IMR-90 (cell line): ENCODE data around the gene NT5DC3. TPM values are rescaled to one million over a fixed set of nuclear protein-coding genes. Genes with fewer than 3 reads are reported as not detected.

Source experiments
- ATAC-seq: fragments of 200-7000 bp; cut with Tn5 transposase; 2 replicates; pipeline ENCODE4 v1.9.1; 2020; ENCODE audit warnings: low read depth, mild to moderate bottlenecking, moderate library complexity
- BruUV-seq: library from RNA; stranded (reverse); fragments of 400-500 nt; replicated peaks from 2 replicates; lab custom pipeline; 2021; lab: Mats Ljungman, UMichigan
- CTCF ChIA-PET: fragments of 300-600 bp; formaldehyde crosslinking; extraction: SDS; loops from one replicate; lab custom pipeline; 2021; ENCODE audit warnings: antibody characterized with exemption; lab: Yijun Ruan, JAX
- POLR2A ChIA-PET: fragments of 300-600 bp; sonication (Branson Sonifier 250); formaldehyde crosslinking; loops from one replicate; lab custom pipeline; 2022; ENCODE audit warnings: antibody characterized with exemption; ENCODE audit not compliant: unreplicated experiment; lab: Charles Lee
- DNase-seq: peaks from one replicate; pipeline ENCODE4 v3.0.0; 2013
- H2AFZ ChIP-seq: replicated peaks from 2 replicates; pipeline ENCODE3; 2013; ENCODE audit warnings: low read length, mild to moderate bottlenecking; ENCODE audit not compliant: poor library complexity
- H2AK5ac ChIP-seq: 2 replicates; pipeline ENCODE4 v1.6.1; 2013; ENCODE audit warnings: low read depth, low read length, inconsistent platforms
- H2AK9ac ChIP-seq: replicated peaks from 2 replicates; pipeline ENCODE3; 2013; ENCODE audit warnings: mild to moderate bottlenecking, low read depth, low read length, moderate library complexity; ENCODE audit not compliant: poor library complexity
- H2BK120ac ChIP-seq: 2 replicates; pipeline ENCODE4 v1.6.1; 2013; ENCODE audit warnings: low read depth, low read length, inconsistent platforms
- H2BK15ac ChIP-seq: 3 replicates; pipeline ENCODE4 v1.6.1; 2013; ENCODE audit warnings: low read depth, low read length, inconsistent platforms
- H2BK20ac ChIP-seq: 2 replicates; pipeline ENCODE4 v1.6.1; 2013; ENCODE audit warnings: low read depth, mild to moderate bottlenecking, inconsistent platforms, low read length, moderate library complexity
- H2BK5ac ChIP-seq: 2 replicates; pipeline ENCODE4 v1.6.1; 2013; ENCODE audit warnings: mild to moderate bottlenecking, low read depth, low read length, inconsistent platforms; ENCODE audit not compliant: poor library complexity, severe bottlenecking
- H3K14ac ChIP-seq: replicated peaks from 2 replicates; pipeline ENCODE4 v1.6.1; 2013; ENCODE audit warnings: low read depth, low read length, inconsistent platforms
- H3K18ac ChIP-seq: 2 replicates; pipeline ENCODE4 v1.6.1; 2013; ENCODE audit warnings: low read depth, low read length, control low read depth
- H3K23ac ChIP-seq: 2 replicates; pipeline ENCODE4 v1.6.1; 2013; ENCODE audit warnings: low read depth, low read length, inconsistent platforms
- H3K27ac ChIP-seq: 2 replicates; pipeline ENCODE4 v1.5.1; 2013; ENCODE audit warnings: mild to moderate bottlenecking, control low read depth, low read length; ENCODE audit not compliant: insufficient read depth
- H3K27me3 ChIP-seq: 2 replicates; pipeline ENCODE4 v1.6.1; 2013; ENCODE audit warnings: low read length; ENCODE audit not compliant: control insufficient read depth, insufficient read depth
- H3K36me3 ChIP-seq: 2 replicates; pipeline ENCODE4 v1.6.1; 2013; ENCODE audit warnings: low read length, mixed read lengths; ENCODE audit not compliant: control insufficient read depth, insufficient read depth
- H3K4ac ChIP-seq: 2 replicates; pipeline ENCODE4 v1.6.1; 2013; ENCODE audit warnings: low read depth, low read length, inconsistent platforms
- H3K4me1 ChIP-seq: 2 replicates; pipeline ENCODE4 v1.6.1; 2013; ENCODE audit warnings: low read length, mixed read lengths; ENCODE audit not compliant: control insufficient read depth, insufficient read depth
- H3K4me2 ChIP-seq: 2 replicates; pipeline ENCODE4 v1.6.1; 2013; ENCODE audit warnings: low read depth, mild to moderate bottlenecking, control low read depth, low read length, moderate library complexity
- H3K4me3 ChIP-seq: 2 replicates; pipeline ENCODE4 v1.5.1; 2013; ENCODE audit warnings: low read depth, mild to moderate bottlenecking, control low read depth, low read length, moderate library complexity; ENCODE audit not compliant: insufficient read depth
- H3K56ac ChIP-seq: 2 replicates; pipeline ENCODE4 v1.6.1; 2013; ENCODE audit warnings: low read length, inconsistent platforms; ENCODE audit not compliant: insufficient read depth; ENCODE audit errors: extremely low read depth
- H3K79me1 ChIP-seq, 2 experiments: 2 replicates each; pipeline ENCODE4 v1.6.1; 2013; ENCODE audit warnings: low read length in 2 of 2, inconsistent platforms in 1 of 2, low read depth in 1 of 2
- H3K9ac ChIP-seq: 2 replicates; pipeline ENCODE4 v1.6.1; 2013; ENCODE audit warnings: low read depth, low read length, control low read depth
- H3K9me1 ChIP-seq: 2 replicates; pipeline ENCODE4 v1.6.1; 2013; ENCODE audit warnings: low read length, inconsistent platforms; ENCODE audit not compliant: insufficient read depth
- H3K9me3 ChIP-seq: 2 replicates; pipeline ENCODE4 v1.6.1; 2013; ENCODE audit warnings: low read length; ENCODE audit not compliant: control insufficient read depth, insufficient read depth
- H4K20me1 ChIP-seq: 2 replicates; pipeline ENCODE4 v1.6.1; 2013; ENCODE audit warnings: low read length, inconsistent platforms; ENCODE audit not compliant: insufficient read depth
- H4K5ac ChIP-seq: 2 replicates; pipeline ENCODE4 v1.6.1; 2013; ENCODE audit warnings: mild to moderate bottlenecking, low read depth, low read length, control low read depth
- H4K8ac ChIP-seq, 2 experiments: 2 replicates each; pipeline ENCODE4 v1.6.1; 2013; ENCODE audit warnings: low read depth in 2 of 2, low read length in 2 of 2, control low read depth in 1 of 2, inconsistent platforms in 1 of 2
- H4K91ac ChIP-seq: 2 replicates; pipeline ENCODE4 v1.6.1; 2013; ENCODE audit warnings: low read depth, low read length, inconsistent platforms; ENCODE audit not compliant: insufficient read depth
- CEBPB ChIP-seq: IDR thresholded peaks from 2 replicates; pipeline ENCODE4 v1.6.1; 2012; ENCODE audit warnings: low read depth, low read length, improper control_type of control experiment
- CHD1 ChIP-seq: IDR thresholded peaks from 2 replicates; pipeline ENCODE4 v1.6.1; 2012; ENCODE audit warnings: low read depth, low read length, improper control_type of control experiment
- CTCF ChIP-seq: conservative IDR thresholded peaks from 2 replicates; pipeline ENCODE4 v1.5.1; 2012; ENCODE audit warnings: mild to moderate bottlenecking, low read depth, low read length, improper control_type of control experiment
- FOS ChIP-seq: fragments of 150-350 bp; IDR thresholded peaks from 2 replicates; pipeline ENCODE4 v1.6.1; 2016; ENCODE audit warnings: low read depth, low read length
- MAFK ChIP-seq: IDR thresholded peaks from 2 replicates; pipeline ENCODE4 v1.6.1; 2012; ENCODE audit warnings: low read depth, low read length, improper control_type of control experiment
- MXI1 ChIP-seq: IDR thresholded peaks from 2 replicates; pipeline ENCODE4 v1.6.1; 2012; ENCODE audit warnings: low read depth, mild to moderate bottlenecking, low read length, moderate library complexity, borderline replicate concordance
- NFE2L2 ChIP-seq: fragments of 150-350 bp; IDR thresholded peaks from 2 replicates; pipeline ENCODE4 v1.6.1; 2016; ENCODE audit warnings: low read depth, mild to moderate bottlenecking, low read length
- POLR2A ChIP-seq: IDR thresholded peaks from 2 replicates; pipeline ENCODE4 v1.6.1; 2012; ENCODE audit warnings: mild to moderate bottlenecking, low read depth, low read length
- SMC3 ChIP-seq: fragments of 150-350 bp; IDR thresholded peaks from 2 replicates; pipeline ENCODE4 v1.6.1; 2016; ENCODE audit warnings: low read depth, mild to moderate bottlenecking, antibody characterized with exemption, low read length, moderate library complexity
- USF2 ChIP-seq: fragments of 150-350 bp; IDR thresholded peaks from 2 replicates; pipeline ENCODE4 v1.6.1; 2017; ENCODE audit warnings: mild to moderate bottlenecking, antibody characterized with exemption, low read length, low read depth
- whole genome bisulfite sequencing, 2 experiments: methylation state at CpG; one replicate each; pipeline versions ENCODE4 v1.1.5 to v1.1.7; 2013; ENCODE audit warnings: missing lambda C conversion rate in 2 of 2; ENCODE audit not compliant: insufficient read length in 1 of 2; ENCODE audit errors: extremely low coverage in 2 of 2; 5-methylcytosine and 5-hydroxymethylcytosine counted together
- dilution Hi-C: fragments of 300-500 bp; cut with HindIII; formaldehyde crosslinking; loops from one replicate; pipeline ENCODE4 v1.14.3; 2018; ENCODE audit warnings: low sequenced_read_pairs; ENCODE audit not compliant: unreplicated experiment
- in situ Hi-C: fragments of 300-500 bp; cut with MboI; formaldehyde crosslinking; loops from 3 replicates; pipeline ENCODE4 v1.14.3; 2019; ENCODE audit warnings: low sequenced_read_pairs, inconsistent platforms, mixed read lengths
- intact Hi-C: fragments of 100-400 bp; cut with micrococcal nuclease; formaldehyde crosslinking; loops from 2 replicates; pipeline ENCODE4 v1.10.0; 2022
- polyA plus RNA-seq, 3 experiments: library from polyadenylated mRNA; depleted of rRNA; stranded (reverse); fragments of >200 nt; gene quantifications; 2 replicates each; pipeline ENCODE4 v1.2.3, GENCODE V29; 2012; ENCODE audit warnings: low replicate concordance in 1 of 3
- total RNA-seq: library from RNA; depleted of rRNA; stranded (reverse); fragments of >200 nt; gene quantifications from 2 replicates; pipeline ENCODE4 v1.2.3, GENCODE V29; 2012

NT5DC3 gene
- total and polyA plus RNA-seq, 2 of the 4 experiments (the other 2 are of a cell fraction) = 7.3 to 17.6 TPM

GRCh38 chr12:103813949-103814348, 27.1 kb downstream of the NT5DC3 start:
- H3K9ac ChIP-seq = no peak overlapping the region
- ATAC-seq = no peak
- H3K4me1 ChIP-seq = peaks cover 1% of the 10 kb centered on the region
- no peak for DNase-seq
- in situ Hi-C loops (no loop called here), intact Hi-C loops (no loop called here), dilution Hi-C loops (no loop called here)
- H3K4me3 ChIP-seq = no peak overlapping the region
- no peak overlapping the region for H3K4ac ChIP-seq
- no peak overlapping the region for H3K27ac ChIP-seq
- no peak overlapping the region for H3K56ac ChIP-seq
- no CpG with 5 or more reads among the region's 4 CpGs for WGBS, 2 experiments
- H2AFZ ChIP-seq = no peak overlapping the region
- ChIA-PET POLR2A (no interaction called here), CTCF (no interaction called here)
- no peak overlapping the region for H2BK5ac ChIP-seq
- no peak overlapping the region for H2BK20ac ChIP-seq
- BruUV-seq = no TSS peak
- no peak overlapping the region for H3K23ac ChIP-seq
- H4K8ac ChIP-seq = no peak overlapping the region
- no peak overlapping the region for H2AK9ac ChIP-seq
- H3K4me2 ChIP-seq = no peak overlapping the region
- no peak for TF ChIP-seq MAFK
- no peak for TF ChIP-seq CTCF
- TF ChIP-seq SMC3 = no peak
- no peak for TF ChIP-seq CHD1
- TF ChIP-seq CEBPB = no peak
- no peak for TF ChIP-seq POLR2A
- no peak for TF ChIP-seq USF2
- TF ChIP-seq MXI1 = no peak
- no peak for TF ChIP-seq NFE2L2
- no peak for TF ChIP-seq FOS
- no peak overlapping the region for H2AK5ac ChIP-seq
- H3K9me1 ChIP-seq = peaks cover 8% of the 10 kb centered on the region; the same call in 1 of the 2 replicates
- no peak overlapping the region for H3K18ac ChIP-seq
- H4K20me1 ChIP-seq = no peaks in the 10 kb centered on the region; the same call in 1 of the 2 replicates
- no peak overlapping the region for H4K5ac ChIP-seq
- no peaks in the 10 kb centered on the region for H3K27me3 ChIP-seq
- peaks cover 53 to 79% of the 10 kb centered on the region in 2 experiments for H3K79me1 ChIP-seq
- H3K14ac ChIP-seq = no peak overlapping the region
- no peak overlapping the region for H2BK120ac ChIP-seq
- H2BK15ac ChIP-seq = no peak overlapping the region
- peaks cover 6% of the 10 kb centered on the region for H3K36me3 ChIP-seq
- no peak overlapping the region for H4K91ac ChIP-seq
- no peaks in the 10 kb centered on the region for H3K9me3 ChIP-seq
